Erythroblast (primary cell): ENCODE results near the gene GPSM3.

Experiments used
- DNase-seq, 2 experiments: peaks; one replicate each; lab custom pipeline; 2025; lab: John Stamatoyannopoulos, UW
- GATA1 ChIP-seq: IDR thresholded peaks from 2 replicates; pipeline ENCODE4 v1.6.1; 2011; ENCODE audit warnings: low read depth, mild to moderate bottlenecking, control low read depth, low read length, moderate library complexity
- POLR2A ChIP-seq: IDR thresholded peaks from 2 replicates; pipeline ENCODE4 v1.6.1; 2011; ENCODE audit warnings: mild to moderate bottlenecking, low read length

The GPSM3 gene, protein sequence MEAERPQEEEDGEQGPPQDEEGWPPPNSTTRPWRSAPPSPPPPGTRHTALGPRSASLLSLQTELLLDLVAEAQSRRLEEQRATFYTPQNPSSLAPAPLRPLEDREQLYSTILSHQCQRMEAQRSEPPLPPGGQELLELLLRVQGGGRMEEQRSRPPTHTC

DNA sequence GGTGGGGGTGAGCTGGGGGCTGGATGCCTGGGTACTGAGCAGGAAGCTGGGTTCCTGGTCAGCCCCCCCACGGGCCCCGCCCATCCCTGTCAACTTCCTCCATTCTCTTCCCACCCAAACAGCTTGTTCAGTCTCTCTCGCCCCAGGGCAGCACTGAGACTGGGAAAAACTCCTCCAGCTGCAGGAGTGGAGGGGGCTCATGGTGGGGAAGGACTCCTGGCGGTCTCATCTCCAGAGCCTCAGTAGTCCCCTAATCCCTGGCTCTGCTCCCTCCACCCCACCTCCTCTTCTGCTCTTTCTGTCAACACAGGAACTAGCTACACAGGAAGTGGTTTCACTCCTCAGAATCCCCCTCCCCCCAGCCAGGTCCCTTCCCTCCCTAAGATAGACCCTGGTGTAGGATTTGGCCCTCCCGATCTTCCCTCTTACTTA is at the start of gene GPSM3:
TSS of gene GPSM3 (minus strand) at position 36 of the 432 bp plus-strand sequence. CDS start 130 bp downstream, outside the sequence.
- TF ChIP-seq POLR2A (peak; percentile 52), GATA1 (no peak)
- no peak for DNase-seq

GRCh38 chr6:32240686-32241085 is 48.2 kb upstream of the GPSM3 start:
- TF ChIP-seq POLR2A (no peak), GATA1 (no peak)

GRCh38 chr6:32239462-32239861 is 47.0 kb upstream of the GPSM3 start:
- TF ChIP-seq POLR2A (no peak), GATA1 (no peak)

More at GRCh38 chr6:32240686-32241085, 48.2 kb upstream of the GPSM3 start:
- no peak for DNase-seq

DNA sequence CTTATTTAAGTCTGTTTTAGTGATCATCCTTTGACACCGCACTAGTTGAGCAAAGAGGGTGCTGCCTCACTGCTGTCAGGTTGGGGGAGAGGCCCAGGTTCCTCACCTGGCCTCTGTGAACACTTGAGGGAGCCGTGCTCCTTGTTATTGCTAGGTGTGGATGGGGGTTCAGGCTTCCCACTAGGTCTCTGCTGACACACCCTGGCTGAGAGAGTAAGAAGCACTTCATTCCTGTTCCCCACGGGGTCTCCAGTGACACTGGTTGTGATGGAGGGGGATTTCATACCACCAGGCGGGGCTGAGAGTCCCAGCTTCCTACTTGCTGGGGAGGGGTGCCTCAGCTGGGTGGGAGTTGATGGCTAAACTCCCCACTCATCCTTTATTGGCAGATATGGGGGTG is 42.5 kb upstream of the GPSM3 start:
- no peak for TF ChIP-seq GATA1
- TF ChIP-seq POLR2A, result no peak
- peak in 1 of 2 experiments; percentile 6 for DNase-seq

More at GRCh38 chr6:32239462-32239861, 47.0 kb upstream of the GPSM3 start:
- no peak for DNase-seq

- TF ChIP-seq POLR2A (no peak), GATA1 (no peak)
- DNase-seq, result no peak
Observed at GRCh38 chr6:32226434-32226833, 34.0 kb upstream of the GPSM3 start.

- TF ChIP-seq POLR2A (no peak), GATA1 (no peak)
- DNase-seq, result no peak
Observed at GRCh38 chr6:32224696-32225095, 32.3 kb upstream of the GPSM3 start.

DNA sequence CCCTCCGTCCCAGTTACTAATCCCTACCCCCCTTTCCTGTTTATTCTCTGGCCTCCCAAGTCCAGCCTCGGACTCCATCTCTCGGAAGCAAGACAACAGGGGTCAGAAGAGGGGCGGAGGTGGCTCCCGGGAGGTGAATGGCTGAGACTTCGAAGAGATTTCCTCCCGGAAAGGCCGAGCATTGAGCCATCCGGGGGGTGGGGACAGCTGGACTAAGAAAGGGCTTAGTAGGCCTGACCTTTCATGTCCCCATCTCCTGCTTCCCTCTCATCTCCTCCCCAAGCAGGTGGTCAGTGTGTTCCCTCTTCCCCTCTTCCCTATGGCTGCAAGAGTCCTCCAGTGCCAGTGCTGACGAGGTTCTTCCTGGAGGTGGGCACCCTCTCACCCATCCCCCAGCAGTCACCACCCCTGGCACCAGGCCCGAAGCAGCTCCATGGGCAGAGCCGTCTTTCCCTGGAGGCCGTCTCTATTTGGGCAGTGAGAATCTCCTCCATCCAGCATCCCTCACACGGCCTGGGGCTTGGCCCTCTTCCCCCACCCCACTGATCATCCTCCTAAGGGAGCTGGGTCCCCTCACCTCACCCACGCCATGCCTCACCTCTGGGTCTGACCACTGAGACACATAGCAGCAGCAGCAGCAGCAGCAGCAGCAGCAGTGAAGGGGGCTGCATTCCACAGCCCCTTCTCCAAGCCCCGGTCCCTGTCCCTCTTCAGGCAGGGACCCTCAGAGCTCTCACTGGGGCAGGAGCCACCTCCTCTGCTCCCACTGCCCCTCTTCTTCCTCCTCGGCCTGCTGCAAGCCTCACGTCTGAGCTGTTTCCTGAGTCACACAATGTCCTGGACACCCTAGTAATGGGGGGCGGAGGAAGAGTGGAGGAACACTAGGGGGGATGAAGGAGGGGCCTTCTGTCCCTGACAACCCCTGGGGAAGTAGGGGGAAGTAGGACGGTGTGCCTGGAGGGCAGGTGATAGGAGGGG is 31.1 kb upstream of the GPSM3 start, which contains the start of gene NOTCH4:
TSS of gene NOTCH4 (minus strand) at position 810 of the 978 bp plus-strand sequence. CDS start at position 671, 139 bp downstream.
- TF ChIP-seq POLR2A (no peak), GATA1 (no peak)
- DNase-seq, result no peak

DNA sequence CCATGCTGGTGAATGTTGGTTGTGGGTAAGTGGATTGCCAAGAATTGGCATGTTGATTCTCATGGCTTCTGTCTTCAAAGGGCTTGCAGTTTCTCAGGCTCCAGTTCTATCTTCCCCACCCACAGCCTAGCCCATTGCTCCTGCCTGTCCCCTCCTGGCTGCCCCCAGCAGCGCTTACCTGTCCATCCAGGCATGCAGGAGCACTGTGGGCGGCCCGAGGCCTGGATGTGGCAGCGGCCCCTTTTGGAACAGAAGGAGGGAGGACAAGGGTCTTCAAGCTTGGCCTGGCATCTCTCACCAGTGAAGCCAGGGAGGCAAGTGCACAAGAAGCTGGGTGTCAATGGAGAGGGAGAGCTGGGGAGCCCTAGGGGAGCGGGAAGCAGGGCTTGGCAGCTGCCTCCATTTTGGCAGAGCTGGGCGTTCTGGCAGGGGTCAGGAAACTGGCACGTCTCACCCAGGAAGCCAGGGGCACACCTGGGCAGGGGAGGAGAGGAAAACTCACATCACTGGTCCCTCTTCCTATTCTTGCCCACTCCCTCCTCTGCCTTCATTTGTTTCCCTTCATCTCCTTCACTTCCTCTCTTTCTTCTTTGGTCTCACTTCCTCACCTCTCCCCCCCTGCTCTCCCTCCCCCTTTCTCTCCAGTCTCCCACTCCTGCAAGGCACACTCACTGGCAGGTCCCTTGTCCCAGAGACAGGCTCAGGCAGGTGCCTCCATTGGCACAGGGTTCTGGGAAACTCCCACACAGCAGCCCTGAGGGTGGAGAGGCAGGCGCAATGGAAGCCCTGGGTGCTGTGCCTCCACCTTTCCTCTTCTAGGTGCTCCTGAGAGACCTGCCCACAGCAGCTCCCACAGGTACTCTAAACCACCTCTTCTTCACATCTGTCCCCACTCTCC is 30.1 kb upstream of the GPSM3 start:
- no peak for TF ChIP-seq GATA1
- TF ChIP-seq POLR2A, result no peak
- DNase-seq, result no peak

- no peak for DNase-seq
- no peak for TF ChIP-seq GATA1
- no peak for TF ChIP-seq POLR2A
Observed at GRCh38 chr6:32220021-32220420, 27.6 kb upstream of the GPSM3 start.

DNA sequence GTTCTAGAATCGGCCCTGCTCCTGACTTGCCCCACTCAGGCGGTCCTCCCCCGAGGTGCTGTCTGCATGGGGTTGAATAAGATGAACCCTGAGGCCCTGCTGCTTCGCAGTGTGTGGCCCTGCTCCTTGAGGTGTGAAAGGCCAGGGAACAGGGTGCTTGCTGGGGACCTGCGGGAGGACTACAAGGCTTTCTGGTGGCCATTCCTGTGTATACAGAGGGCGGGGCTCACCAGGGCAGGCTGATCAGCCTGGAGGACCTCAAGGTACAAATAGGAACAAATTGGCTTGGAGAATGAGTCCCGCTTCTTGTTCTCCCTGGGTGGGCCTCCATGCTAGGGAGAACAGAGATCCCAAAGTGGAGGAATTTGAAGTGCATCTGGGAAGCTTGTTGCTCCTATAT is 25.7 kb upstream of the GPSM3 start:
- no peak for DNase-seq
- TF ChIP-seq POLR2A (no peak), GATA1 (no peak)

DNA sequence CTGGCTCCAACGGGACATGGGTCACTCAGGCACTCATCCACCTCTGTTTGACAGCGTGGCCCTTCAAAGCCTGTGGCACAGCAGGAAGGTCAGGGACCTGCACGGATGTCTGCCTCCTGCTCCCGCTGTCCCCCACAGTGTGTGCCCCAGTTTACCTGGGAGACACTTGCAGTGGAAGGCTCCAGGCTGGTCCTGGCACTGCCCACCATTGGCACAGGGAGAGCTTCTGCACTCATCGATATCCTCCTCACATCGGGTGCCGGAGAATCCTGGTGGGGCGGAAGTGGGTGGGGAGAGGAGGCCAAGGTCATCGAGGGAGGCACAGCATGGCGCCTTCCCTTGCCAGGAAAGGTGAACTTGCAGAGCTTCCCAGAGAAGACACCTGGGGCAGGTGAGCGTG is 24.6 kb upstream of the GPSM3 start:
- TF ChIP-seq GATA1, result no peak
- no peak for TF ChIP-seq POLR2A
- no peak for DNase-seq

- DNase-seq, result peak; percentile 20 to 55
- TF ChIP-seq GATA1 (no peak), POLR2A (no peak)
Observed at GRCh38 chr6:32216285-32216684, 23.8 kb upstream of the GPSM3 start.

DNA sequence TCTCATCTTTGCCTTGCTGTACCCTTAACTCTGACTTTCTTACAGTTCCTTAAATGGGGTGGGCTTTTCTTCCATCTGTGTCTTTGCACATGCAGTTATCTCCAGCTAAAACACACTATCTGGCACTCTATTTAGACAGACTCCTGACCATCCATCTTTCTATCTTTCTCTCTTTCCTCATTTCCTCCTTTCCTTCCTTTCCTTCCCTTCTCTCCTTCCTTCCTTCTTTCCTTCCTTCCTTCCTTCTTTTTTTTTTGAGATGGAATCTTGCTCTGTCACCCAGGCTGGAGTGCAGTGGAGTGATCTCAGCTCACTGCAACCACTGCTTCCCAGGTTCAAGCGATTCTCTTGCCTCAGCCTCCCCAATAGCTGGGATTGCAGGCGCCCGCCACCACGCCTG is 23.2 kb upstream of the GPSM3 start:
- TF ChIP-seq GATA1 (no peak), POLR2A (no peak)
- DNase-seq, result no peak

DNA sequence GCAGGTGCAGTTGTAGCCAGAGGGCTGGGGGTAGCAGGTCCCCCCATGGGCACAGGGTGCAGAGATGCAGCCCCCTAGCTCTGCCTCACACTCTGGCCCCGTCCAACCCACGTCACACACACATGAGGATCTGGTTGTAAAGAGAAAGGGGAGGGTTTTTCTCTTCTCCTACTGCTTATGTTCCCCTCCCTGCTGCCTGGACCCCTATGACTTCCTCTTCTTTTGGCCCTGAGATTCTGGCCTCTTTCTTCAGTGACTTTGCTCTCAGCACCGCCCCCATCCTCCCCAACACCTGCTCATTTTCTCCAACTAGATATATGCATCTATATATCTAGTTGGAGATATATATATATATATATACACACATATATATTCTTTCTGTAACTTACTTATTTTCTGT is 21.7 kb upstream of the GPSM3 start:
- TF ChIP-seq GATA1 (no peak), POLR2A (no peak)

More for the DNA sequence above, 21.7 kb upstream of the GPSM3 start:
- DNase-seq, result no peak
